DMS153 treated with DMSO at 0.1 percent for 48 hours (cell line): Measurements from ENCODE around the gene SMG9.

Source experiments
- DNase-seq: peaks from one replicate; lab custom pipeline; 2025; ENCODE audit not compliant: unreplicated experiment; lab: John Stamatoyannopoulos, UW

Gene SMG9, protein sequence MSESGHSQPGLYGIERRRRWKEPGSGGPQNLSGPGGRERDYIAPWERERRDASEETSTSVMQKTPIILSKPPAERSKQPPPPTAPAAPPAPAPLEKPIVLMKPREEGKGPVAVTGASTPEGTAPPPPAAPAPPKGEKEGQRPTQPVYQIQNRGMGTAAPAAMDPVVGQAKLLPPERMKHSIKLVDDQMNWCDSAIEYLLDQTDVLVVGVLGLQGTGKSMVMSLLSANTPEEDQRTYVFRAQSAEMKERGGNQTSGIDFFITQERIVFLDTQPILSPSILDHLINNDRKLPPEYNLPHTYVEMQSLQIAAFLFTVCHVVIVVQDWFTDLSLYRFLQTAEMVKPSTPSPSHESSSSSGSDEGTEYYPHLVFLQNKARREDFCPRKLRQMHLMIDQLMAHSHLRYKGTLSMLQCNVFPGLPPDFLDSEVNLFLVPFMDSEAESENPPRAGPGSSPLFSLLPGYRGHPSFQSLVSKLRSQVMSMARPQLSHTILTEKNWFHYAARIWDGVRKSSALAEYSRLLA

DNA sequence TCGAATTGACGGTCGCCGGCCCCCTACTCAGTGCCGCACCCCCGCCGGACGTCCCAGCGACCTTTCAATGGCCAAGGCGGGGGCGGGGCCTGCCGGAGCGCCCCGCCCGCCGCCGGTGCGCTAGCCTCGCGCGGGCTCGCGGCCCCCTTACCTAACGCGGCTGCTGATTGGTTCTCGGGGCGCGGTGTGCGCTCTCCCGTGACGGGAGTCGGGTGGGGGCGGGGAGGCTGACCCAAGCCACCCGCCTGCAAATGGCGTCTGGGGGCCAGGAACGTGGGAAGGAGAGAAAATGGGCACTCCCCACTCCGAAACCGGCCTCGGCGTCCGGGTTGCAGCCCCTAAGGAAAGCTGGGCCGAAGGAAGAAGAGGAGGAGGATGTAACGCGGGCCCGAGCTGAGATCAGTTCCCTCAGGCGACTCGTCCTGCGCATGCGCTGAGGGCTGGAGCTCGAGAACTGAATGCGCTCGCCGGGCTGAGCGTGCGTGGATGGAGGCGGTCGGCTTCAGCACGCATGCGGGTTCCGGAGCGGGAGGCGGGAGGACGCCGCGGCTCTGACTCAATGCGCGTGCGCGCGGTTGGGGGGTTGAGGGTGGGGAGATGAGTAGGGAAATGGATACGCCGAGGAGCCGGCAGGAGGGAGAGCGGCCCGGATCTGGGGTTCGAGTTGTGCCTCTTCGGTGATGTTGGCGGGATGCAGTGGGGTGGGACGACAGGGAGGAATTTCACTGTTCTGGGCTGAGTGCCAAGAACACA lies at the start of gene SMG9:
Gene SMG9 (minus strand): TSS at position 460 of the 753 bp plus-strand sequence. CDS start 4,221 bp downstream, outside the sequence.
- peak; percentile 92 for DNase-seq

DNA sequence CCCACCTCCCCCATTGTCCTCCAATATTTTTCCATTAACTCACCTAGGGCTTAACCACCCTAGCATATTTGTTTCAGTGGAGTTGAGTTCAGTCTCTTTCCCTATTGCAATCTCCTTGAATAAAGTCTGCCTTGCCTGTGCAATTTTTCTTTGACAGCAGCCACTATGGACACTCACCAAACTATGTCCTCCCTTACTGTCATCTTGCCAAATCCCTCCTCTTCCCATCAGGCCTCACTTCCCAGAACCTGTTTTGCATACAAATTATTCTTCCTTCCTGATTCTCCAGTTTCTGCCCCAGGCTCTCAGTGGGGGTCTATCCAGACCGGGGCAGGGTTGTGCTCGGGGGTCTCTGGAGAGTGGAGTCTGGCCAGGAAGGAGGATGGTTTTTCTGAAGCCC lies 49.7 kb upstream of the SMG9 start:
- DNase-seq = no peak

DNA sequence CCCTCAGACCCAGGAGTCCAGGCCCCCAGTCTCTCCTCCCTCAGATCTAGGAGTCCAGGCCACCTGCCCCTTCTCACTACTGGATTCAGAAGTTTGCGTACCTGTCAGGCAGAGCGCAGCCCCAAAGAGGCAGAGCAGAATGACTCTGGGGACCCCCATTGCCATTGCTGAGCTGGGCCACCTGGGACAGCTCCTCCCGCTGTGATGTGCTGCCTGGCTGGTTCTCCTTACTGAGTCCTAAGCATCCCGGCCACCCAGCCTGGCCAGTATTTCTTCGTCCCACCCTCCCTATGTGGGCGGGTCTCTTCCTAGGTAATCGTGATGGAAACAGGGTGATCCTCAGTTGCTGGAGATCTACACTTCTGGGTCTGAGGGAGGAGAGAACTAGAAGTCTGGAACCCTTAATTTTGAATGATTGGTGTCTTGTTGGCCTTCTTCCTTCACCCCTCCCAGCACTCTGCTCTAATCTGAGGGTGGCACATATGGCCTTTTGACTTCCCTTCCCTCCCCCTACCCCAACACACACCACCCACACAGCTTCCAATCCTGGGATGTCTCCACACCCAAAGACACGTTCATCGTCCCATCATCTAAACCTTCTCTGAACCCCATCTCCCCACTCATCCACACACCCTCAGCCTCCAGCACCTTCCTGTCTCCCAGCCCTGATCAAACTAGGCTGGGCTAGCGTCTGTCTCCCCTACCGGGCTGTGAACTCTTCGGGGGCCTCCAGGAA lies 47.6 kb upstream of the SMG9 start, which contains the start of gene LYPD5:
Gene LYPD5 (minus strand): TSS at position 232 of the 736 bp plus-strand sequence. CDS start 67 bp downstream, at position 165.
- no peak for DNase-seq

DNA sequence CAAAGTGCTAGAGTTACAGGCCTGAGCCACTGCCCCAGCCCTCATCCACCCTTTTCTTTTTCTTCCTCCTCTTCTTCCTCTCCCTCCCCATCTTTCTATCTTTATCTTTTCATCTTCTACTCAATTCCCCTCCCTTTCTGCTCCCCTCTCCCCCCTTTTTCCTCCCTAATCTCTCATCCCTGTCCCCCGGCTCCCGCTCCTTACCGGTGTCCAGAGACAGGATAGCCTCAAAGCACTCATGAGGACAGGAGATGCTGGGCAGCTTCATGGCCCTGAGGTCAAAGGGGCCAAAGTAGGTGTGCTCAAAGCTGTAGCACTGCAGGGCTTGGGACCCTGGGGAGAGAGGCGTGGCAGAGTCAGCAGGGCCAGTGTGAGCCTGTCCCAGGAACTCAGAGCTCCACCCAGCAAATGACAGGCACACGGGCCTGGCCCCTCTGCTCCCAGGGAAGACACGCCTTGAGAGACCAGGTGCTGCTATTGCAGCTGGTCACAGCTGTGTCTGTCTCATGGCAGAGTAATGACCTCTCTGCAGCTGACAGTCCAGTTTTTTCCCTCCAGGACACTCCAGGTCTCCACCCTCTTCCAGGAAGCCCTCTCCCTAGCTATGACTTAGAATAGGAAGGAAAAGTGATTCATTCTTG lies 44.9 kb upstream of the SMG9 start:
- no peak for DNase-seq

DNA sequence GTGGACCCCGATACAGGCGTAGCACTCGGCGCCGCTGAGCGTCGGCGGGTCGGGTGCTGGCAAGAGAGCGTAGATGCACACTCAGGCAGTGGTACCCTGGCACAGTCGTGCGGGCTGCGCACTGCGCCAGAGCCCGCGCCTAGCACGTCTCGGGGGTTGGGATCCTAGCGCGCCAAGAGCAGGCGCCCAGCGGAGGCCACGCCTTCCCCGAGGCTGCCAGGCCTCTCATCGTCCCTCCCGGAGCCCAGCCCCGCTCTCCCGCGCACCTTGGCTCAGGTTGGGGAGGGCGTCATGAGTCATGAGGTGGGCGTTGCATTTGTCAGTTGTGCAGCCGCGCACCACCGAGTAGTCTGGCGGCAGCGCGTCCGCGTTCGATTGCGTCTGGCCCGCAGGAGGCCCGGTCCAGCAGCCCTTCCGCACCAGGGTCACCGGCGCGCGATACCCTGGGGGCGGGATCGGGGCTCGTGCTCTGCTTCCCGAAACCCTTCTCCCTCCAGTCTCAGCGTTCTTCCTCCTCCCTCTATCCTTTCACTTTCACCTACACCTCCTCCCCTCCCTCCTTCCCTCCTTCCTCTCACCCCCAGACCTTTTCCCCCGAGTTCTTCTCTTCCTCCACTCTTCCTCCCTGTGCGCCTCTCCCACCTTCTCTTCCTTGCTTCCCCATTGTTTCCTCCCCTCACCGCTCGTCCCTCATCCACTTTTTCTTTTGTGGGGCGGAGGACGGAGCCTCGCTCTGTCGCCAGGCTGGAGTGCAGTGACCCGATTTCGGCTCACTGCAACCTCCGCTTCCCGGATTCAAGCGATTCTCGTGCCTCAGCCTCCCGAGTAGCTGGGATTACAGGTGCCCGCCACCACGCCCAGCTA lies 44.0 kb upstream of the SMG9 start:
- DNase-seq = no peak

DNA sequence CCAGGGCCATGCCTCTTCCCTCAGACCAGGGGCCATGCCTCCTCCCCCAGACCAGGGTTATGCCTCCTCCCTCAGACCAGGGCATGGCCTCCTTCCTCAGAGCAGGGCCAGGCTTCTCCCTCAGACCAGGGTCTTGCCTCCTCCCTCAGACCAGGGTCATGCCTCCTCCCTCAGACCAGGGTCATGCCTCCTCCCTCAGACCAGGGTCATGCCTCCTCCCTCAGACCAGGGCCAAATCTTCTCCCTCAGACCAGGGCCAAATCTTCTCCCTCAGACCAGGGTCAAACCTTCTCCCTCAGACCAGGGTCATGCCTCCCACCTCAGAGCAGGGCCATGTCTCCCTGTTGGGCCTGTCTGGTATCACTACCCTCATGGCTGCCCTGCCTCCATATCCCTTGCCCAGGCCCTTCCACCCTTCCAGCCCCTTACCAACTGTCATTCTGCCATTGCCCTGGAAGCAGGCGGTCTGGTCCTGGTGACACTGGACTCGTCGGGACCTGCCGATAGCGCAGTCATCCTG lies 43.3 kb upstream of the SMG9 start:
- no peak for DNase-seq

DNA sequence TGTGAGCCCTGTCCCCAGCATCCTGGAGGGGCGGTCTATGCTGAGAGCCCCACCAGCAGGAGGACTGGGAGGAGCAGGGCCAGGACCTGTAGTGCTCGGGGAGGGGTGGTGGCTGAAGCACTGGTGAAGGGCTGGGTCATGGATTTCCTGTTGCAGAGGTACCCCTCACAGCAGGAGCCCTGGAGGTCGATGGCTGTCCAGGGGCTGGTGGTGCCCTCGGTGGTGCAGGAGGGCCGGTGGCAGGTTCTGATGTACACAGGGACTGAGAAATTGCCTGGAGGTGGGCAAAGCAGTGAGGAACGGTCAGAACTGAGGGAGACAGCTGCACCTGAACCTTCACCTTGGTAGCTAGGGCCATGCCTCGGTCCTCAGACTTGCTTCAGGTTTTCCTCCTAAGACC lies 42.8 kb upstream of the SMG9 start:
- no peak for DNase-seq

DNA sequence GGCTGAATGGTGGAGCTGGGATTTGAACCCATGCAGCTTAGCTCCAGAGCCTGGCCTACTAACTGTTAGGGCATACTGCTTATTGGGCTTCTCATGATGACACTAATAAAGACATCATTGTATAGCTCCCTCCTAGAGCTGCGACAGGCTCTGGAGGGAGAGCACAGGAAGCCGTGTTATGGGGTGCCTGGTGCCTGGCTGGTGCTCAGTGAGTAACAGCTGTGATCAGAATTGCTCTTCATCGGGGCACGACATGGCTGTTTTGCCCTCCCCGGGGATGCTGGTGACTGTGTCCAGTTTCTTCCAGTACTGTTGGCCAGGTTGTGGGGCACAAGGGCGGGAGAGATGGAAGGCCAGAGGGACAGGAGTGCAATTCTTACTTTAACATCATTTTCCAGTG lies 42.4 kb upstream of the SMG9 start:
- DNase-seq = no peak

DNA sequence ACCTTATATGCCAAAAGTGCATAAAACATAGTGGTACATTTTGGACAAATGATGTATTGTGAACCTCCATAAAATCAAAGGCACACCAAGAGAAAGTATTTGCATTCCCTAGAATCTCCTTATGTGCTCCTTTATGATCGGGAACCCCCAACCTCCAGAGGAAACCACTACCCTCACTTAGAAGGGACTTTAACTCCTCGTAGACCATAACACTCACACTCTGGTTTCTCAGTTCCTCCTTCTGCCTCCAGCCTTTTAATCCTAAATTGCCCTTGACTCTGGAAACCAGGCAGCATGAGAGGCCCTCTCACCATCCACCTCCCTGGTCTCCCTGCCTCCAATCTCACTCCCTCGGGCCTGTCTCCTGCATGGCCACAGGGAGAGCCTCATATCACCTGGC lies 35.8 kb upstream of the SMG9 start:
- DNase-seq = no peak

DNA sequence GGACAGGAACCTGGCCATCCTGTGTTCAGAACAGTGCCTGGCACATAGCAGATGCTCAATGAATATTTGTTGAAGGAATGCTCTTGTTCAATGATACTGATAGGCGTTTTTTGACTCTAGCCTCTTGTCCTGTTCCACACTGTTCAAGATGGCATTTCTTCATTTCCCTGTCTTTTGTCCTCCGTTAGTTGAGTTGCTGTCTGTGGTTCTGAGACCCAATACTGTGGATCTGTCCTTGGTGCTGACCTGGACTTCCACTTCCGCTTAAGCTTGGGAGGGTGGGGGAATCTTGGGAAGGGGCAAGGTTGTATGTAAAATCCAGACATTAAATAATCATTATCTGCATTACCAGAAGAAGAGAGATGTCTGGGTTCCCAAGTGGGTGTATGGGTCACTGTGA lies 34.3 kb upstream of the SMG9 start:
- DNase-seq = no peak

DNA sequence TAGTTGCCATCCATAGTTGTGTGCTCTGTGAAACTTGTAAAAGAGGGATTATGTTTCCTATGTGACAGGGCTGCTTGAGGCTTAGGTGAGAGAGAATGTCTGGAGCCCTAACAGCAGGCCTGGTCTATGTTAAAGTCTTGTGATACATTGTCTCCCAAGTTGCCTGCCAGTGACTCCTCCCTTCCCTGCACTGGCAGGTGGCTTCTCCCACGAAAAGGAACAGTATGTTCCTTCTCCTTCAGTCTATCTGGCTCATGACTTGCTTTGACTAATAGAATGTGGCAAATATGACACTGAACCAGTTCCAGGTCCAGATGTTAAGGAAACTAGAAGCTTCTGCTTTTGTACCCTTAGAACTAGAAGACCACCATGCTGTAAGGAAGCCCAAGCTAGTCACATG lies 31.9 kb upstream of the SMG9 start:
- DNase-seq = no peak

DNA sequence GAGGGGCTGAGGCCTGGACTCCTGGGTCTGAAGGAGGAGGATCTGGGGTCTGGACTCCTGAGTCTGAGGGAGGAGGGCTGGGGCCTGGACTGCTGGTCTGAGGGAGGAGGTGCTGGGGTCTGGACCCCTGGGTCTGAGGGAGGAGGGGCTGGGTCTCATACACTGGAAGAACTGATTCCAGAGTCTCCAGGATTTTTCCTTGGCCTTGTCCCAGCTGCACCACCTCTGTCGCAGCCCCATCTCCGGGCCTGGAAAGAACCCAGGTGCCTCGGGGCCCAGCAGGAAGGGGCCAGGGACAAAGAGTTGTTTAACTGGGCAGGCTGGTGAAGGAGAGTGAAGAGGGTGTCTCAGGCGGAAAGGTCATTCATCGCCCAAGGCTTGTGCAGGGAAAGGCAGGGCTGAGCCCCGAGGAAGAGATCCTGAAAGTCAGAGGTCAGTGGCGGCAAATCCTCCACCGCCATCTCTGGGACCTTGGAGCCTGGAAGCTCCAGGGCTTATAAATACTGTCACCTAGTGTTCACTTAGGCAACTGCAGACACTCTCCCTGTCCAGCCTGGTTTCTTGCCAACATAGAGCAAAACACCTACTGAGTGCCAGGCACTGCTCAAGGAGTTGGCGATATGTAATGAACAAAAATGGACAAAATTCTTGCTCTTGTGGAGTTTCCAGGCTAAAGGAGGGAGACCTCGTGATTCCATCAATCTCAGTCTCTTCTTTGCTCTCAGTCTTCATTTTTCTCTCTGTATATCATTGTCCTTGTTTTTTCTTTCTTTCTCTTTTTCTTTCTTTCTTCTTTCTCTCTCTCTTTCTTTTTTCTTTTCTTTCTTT lies 30.4 kb upstream of the SMG9 start:
- peak; percentile 43 for DNase-seq

DNA sequence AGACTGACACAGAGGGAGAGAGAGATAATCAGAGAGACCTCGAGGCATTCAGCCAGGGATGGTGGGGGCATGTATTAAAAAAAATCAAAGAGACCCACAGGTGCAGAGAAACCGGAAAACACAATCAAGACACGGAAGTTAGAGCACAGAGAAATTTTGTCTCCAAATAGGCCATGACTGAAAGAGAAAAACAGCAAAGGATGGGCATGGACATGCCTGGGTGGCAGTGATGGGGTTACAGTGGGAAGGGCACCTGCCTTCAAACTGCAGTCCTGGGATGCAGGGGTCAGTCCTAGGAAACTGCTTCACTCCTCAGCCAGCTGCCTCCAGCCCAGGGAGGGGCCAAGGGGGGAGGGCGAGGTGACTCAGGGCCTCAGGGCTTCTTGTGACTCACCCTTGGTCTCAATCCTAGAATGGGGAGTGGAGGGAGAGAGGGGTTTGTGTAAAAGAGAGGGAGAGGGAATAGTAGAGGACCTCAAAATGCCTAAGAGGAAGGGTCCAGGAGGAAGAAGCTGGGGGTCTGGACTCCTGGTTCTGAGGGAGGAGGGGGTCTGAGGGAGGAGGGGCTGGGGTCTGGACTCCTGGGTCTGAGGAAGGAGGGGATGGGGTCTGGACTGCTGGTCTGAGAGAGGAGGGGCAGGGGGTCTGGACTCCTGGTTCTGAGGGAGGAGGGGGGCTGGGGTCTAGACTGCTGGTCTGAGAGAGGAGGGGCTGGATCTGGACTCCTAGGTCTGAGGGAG lies 29.6 kb upstream of the SMG9 start:
- no peak for DNase-seq

DNA sequence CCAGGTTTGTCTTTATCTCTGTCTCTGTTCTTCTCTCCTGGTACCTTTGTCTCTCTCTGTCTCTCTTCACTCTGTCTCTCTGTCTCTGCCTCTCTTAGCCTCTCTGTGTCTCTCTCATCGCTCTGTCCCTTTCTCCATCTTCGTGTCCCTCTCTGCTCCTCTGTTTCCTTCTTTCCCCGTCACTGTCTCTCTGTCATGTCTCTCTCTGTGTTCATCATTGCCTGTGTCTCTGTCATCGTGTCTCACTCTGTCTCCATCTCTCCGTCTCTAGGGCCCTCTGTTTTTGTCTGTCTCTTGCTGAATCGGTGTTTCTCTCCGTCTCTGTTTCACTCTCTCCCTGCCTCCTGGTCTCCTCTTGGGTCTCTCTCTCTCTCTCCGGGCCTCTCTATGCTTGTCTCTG lies 28.9 kb upstream of the SMG9 start:
- DNase-seq = no peak

DNA sequence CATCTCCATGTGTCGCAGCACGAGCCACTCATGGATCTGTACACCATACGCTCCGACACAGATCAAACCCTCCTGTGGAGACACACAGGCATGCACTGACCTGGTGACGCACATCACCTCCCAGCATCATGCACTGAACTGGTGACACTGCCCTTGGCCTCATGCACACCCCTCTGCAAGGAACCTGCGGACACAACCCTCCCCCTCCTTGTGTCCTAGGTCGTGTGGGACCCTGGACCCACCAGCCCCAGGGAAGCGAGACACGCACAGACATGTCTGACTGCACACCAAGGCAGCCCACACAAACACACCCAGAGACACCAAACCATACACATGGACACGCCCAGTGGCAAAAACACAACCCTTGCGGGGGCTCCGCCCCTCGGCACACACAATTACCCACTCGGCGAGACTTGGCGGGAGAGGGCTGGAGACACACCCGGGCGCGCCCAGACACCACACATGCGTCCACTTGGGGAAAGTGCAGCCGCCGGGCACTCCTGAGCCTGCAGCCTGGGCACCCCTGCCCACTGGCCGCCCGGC lies 28.0 kb upstream of the SMG9 start:
- DNase-seq = no peak

DNA sequence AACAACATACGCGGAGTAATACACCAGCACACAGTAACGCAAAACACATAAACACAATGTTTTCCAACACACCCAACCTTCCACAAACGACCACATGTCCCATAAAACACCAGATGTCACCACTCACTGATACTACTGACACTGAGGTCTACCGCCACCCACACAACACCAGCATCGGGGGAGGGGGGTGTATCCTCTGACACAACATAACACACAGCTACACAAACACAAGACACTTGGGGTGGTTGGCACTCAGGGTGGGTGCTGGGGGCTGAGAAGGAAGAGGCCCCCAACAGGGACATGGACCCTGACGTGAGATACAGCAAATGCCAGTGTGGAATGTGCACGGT lies 27.5 kb upstream of the SMG9 start:
- DNase-seq = no peak

DNA sequence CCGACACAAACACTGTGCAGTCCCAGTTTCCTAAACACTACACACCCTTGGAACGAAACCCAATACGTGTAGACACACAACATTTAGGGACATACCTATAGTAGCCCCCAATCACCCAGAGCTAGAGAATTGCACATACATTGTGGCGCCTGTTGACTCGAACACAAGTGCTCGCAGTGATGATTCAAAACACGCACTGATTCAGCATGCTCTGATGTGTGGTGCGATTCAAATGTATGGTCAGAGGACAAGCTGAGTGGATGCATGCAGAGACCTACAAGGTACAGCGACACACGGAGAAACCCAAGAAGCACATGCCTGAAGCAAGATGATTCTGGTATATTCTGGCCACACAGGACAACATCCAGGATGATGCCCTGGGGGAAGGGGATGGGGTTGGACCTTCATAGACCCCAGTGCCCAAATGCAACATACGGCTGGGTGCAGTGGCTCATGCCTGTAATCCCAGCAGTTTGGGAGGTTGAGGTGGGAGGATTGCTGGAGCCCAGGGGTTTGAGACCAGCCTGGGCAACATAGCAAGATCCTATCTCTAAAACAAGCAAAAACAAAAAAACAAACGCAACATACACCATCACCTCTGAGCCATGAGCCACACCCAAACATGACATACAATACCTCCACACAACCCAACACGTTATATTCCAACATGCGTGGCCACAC lies 27.0 kb upstream of the SMG9 start:
- DNase-seq = no peak
